Tibial artery (tissue), 4 donors: Measurements from ENCODE around the gene MAPK4.
A peak's percentile ranks its signal among the peaks of the same experiment; 100 is the strongest.

ENCODE experiments used
- DNase-seq, 2 donors: peaks; one replicate each; pipeline ENCODE4 v3.0.0-alpha.2; 2019
- H3K27ac ChIP-seq, 2 donors: fragments of 200-600 bp; sonication (generic) in 1 of 2; 1 replicate in 1 of 2; 2 replicates in 1 of 2; pipeline ENCODE4 v1.5.1; 2018 to 2019; ENCODE audit warnings: mild to moderate bottlenecking in 1 of 2
- H3K27me3 ChIP-seq, 2 donors: fragments of 200-600 bp; sonication (generic) in 1 of 2; one replicate each; pipeline versions ENCODE4 v1.5.1 to v1.6.0; 2016 to 2019
- H3K36me3 ChIP-seq, 3 donors: fragments of 200-600 bp; sonication (generic) in 2 of 3; one replicate each; pipeline ENCODE4 v1.5.1; 2016 to 2019; ENCODE audit warnings: mild to moderate bottlenecking in 2 of 3
- H3K4me1 ChIP-seq, 4 donors: fragments of 200-600 bp; sonication (generic) in 2 of 4; 1 replicate in 3 of 4; 2 replicates in 1 of 4; pipeline ENCODE4 v1.5.1; 2016 to 2019
- H3K4me3 ChIP-seq, 2 donors: fragments of 200-600 bp; sonication (generic) in 1 of 2; 1 replicate in 1 of 2; 2 replicates in 1 of 2; pipeline ENCODE4 v1.5.1; 2018 to 2019; ENCODE audit warnings: mild to moderate bottlenecking in 2 of 2
- H3K9me3 ChIP-seq, 3 donors: fragments of 200-600 bp; sonication (generic) in 1 of 3; one replicate each; pipeline ENCODE4 v1.5.1; 2016 to 2019
- intact Hi-C: fragments of 100-400 bp; cut with DNase I; formaldehyde crosslinking; loops from one replicate; pipeline ENCODE4 v1.15.0; 2023; ENCODE audit warnings: low total_unique reads
- TF ChIP-seq, protein P1 (sequence below), 2 experiments: fragments of 200-600 bp in 1 of 2; fragments of 450-650 bp in 1 of 2; IDR thresholded peaks; one replicate each; pipeline ENCODE4 v1.5.1; 2017 to 2019; ENCODE audit warnings: antibody characterized with exemption in 2 of 2, mild to moderate bottlenecking in 1 of 2, moderate library complexity in 1 of 2

MAPK4 gene

DNA sequence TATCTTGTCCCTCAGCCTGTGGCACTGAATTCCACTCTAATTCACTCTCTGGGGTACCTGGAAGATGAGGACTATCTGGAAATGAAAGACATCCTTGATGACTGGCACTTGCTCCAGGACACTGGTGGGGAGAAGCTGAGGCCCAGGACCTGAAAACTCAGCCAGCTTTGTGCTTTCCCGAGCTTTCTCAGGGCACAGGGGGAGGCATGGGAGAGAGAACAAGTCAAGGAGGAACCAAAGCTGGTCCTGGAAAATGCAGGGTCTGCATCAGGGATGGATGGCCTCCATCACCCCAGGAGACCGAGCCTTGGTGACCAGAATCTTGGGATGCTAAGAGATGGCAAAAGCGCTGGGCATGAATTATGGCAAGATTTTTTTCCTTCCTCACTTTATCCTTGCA lies 65.1 kb downstream of the MAPK4 start:
- TF ChIP-seq, protein P1, sequence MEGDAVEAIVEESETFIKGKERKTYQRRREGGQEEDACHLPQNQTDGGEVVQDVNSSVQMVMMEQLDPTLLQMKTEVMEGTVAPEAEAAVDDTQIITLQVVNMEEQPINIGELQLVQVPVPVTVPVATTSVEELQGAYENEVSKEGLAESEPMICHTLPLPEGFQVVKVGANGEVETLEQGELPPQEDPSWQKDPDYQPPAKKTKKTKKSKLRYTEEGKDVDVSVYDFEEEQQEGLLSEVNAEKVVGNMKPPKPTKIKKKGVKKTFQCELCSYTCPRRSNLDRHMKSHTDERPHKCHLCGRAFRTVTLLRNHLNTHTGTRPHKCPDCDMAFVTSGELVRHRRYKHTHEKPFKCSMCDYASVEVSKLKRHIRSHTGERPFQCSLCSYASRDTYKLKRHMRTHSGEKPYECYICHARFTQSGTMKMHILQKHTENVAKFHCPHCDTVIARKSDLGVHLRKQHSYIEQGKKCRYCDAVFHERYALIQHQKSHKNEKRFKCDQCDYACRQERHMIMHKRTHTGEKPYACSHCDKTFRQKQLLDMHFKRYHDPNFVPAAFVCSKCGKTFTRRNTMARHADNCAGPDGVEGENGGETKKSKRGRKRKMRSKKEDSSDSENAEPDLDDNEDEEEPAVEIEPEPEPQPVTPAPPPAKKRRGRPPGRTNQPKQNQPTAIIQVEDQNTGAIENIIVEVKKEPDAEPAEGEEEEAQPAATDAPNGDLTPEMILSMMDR (IDR thresholded peaks at IDR 0.05) = no peak
- no peak overlapping the region for H3K4me3 ChIP-seq
- H3K27ac ChIP-seq = no peak overlapping the region
- H3K4me1 ChIP-seq = peaks cover 0 to 75% (median 26%) of the 10 kb centered on the region in 4 donors
- H3K9me3 ChIP-seq = no peaks in the 10 kb centered on the region
- no peak for DNase-seq
- H3K27me3 ChIP-seq = no peaks in the 10 kb centered on the region
- no peaks in the 10 kb centered on the region for H3K36me3 ChIP-seq
- intact Hi-C loops = no loop called here

DNA sequence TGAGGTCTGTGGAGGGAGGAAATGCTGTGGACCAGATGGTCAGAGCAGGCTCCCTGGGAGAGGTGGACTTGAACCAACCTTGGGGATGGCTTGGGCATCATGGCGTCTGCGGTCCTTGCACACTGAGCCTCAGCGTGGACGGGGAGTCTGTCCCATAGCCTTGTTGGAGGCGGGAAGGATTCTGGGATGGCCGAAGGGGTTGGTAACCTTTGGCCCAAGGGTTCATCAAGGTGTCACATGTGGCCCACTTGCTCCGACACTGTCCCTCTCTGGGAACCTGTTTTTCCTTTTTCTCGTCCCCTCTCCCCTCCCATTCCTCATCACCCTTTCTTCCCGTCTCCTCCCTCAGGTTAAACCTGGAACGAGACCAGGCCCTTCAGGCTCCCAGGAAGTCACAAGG lies 66.4 kb downstream of the MAPK4 start:
- peaks cover 0 to 75% (median 26%) of the 10 kb centered on the region in 4 donors for H3K4me1 ChIP-seq
- H3K27me3 ChIP-seq = no peaks in the 10 kb centered on the region
- no peak overlapping the region for H3K4me3 ChIP-seq
- TF ChIP-seq, protein P1 (IDR thresholded peaks at IDR 0.05) = no peak
- no peak for DNase-seq
- no peak overlapping the region for H3K27ac ChIP-seq
- no peaks in the 10 kb centered on the region for H3K9me3 ChIP-seq
- no peaks in the 10 kb centered on the region for H3K36me3 ChIP-seq
- intact Hi-C loops = no loop called here

DNA sequence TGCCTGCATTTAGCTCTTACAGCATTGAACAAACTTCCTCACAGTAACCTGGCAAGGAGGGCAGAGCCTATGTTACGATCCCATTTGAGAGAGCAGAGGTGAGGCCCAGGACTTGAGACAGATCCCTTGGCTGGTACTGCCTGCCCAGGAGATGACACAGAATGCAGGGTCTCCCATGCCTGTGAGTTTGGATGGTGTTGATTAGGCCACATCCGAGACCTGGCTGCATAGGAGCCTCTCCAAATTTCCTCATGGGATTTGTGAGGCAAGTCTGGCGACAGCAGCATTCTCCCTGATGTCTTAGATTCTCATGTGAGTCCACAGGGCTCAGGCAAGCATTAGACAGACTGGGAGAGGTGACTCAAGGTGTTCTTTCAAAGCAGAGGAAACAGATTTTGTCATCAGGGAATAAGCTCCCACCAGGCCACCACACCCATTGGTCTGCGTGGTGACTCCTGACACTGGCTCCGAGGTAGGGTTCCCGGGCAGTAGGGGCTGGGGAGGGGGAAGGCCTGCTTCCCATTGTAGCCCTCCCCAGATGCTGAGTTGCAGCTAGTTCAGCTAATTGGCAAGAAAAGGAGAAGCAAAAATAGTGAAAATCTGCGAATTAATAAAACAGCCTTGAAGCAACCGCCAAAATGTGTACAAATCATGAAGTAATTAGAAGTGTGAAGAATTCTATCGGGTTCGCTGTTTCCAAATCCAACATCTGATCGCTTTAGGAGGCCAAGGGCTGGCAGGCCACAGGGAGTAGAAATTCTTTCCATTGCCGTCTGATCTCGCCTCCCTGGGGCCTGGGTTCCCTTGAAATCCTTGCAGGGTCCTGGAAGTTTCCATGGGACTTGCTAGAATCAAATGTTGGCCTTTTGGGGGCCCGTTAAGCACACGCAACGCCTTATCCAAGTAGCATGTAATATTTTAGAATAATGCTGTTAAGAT lies 68.0 kb downstream of the MAPK4 start:
- TF ChIP-seq, protein P1 (IDR thresholded peaks at IDR 0.05) = no peak
- intact Hi-C loops = no loop called here
- H3K27ac ChIP-seq = peak overlapping the region; percentile 74 to 83
- H3K4me1 ChIP-seq = peaks cover 0 to 75% (median 34%) of the 10 kb centered on the region in 4 donors
- peak; percentile 29 to 74 for DNase-seq
- H3K4me3 ChIP-seq = no peak overlapping the region
- no peaks in the 10 kb centered on the region for H3K27me3 ChIP-seq
- no peaks in the 10 kb centered on the region for H3K36me3 ChIP-seq
- no peaks in the 10 kb centered on the region for H3K9me3 ChIP-seq

DNA sequence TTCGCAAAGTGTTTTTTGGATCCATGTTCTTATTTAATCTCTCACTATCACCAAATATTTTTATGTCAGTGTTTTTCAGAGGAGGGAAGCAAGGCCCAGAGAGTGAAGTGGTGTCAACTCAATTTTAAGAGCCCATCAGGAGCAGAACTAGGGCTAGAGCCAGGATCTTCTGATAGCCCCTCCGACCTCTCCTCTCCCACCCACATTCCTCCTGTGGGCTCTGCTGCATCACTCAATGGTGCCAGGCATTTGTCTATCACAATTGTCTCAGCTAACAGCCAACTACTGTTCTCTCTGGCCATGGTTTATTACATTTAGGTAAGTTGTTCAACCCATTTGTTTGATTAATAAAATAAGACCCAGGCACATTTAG lies 68.6 kb downstream of the MAPK4 start:
- no peaks in the 10 kb centered on the region for H3K27me3 ChIP-seq
- H3K9me3 ChIP-seq = no peaks in the 10 kb centered on the region
- DNase-seq = no peak
- no peak overlapping the region for H3K4me3 ChIP-seq
- H3K36me3 ChIP-seq = no peaks in the 10 kb centered on the region
- peaks cover 0 to 75% (median 36%) of the 10 kb centered on the region in 4 donors for H3K4me1 ChIP-seq
- intact Hi-C loops = no loop called here
- peak overlapping the region; percentile 74 to 83 for H3K27ac ChIP-seq
- TF ChIP-seq, protein P1 (IDR thresholded peaks at IDR 0.05) = no peak

DNA sequence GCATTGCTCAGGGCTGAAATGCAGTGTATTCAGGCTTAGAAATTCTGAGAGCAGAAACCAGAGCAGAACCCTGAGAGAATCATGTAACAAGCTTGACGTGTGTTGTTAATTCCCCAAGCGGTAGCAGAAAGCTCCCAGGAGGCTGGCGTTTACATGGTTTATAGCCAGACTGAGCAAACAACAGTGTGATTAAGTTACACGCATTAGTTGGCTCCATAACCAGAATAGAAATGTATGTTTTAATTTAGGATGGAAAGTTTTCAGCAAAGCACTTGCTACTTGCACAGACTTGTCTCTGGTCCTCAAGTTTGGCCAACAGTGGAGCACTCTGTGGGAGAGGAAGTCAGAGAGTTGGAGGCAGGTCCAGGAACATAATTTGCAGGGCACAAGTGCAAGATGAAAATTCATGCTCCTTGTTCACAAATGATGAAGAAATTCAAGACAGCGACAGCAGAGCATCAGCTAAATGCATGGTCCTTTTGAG lies 69.3 kb downstream of the MAPK4 start:
- peak; percentile 38 to 73 for DNase-seq
- no peaks in the 10 kb centered on the region for H3K9me3 ChIP-seq
- no peaks in the 10 kb centered on the region for H3K27me3 ChIP-seq
- no peak overlapping the region for H3K4me3 ChIP-seq
- TF ChIP-seq, protein P1 (IDR thresholded peaks at IDR 0.05) = no peak
- H3K27ac ChIP-seq = peak overlapping the region; percentile 74 to 83
- H3K4me1 ChIP-seq = peaks cover 0 to 74% (median 34%) of the 10 kb centered on the region in 4 donors
- no peaks in the 10 kb centered on the region for H3K36me3 ChIP-seq
- intact Hi-C loops = no loop called here
